ENCODE results near the gene KCNH4. TPM values are rescaled to one million over a fixed set of nuclear protein-coding genes. Genes with fewer than 3 reads are reported as not detected.

KCNH4 gene
- polyA plus RNA-seq, 1 donor from 2014 or later, result 0.56 TPM

- no peaks in the 10 kb centered on the region for H3F3A ChIP-seq (ENCODE audit: insufficient read depth, low read length, poor library complexity, severe bottlenecking)
- no peak overlapping the region for H3K4me3 ChIP-seq (ENCODE audit: low read length)
- H3K79me2 ChIP-seq (replicated peaks; ENCODE audit: insufficient read depth, low read length), result no peaks in the 10 kb centered on the region
- no peaks in the 10 kb centered on the region for H3K9me2 ChIP-seq (ENCODE audit: insufficient read depth, low read length)
- no peaks in the 10 kb centered on the region for H3K36me3 ChIP-seq (ENCODE audit: insufficient read depth, low read length)
- H3K27ac ChIP-seq (ENCODE audit: low read length), result no peak overlapping the region
- no peak overlapping the region for H2AFZ ChIP-seq (ENCODE audit: low read depth, low read length)
- no peaks in the 10 kb centered on the region for H3K9me3 ChIP-seq (ENCODE audit: low read length)
- no peaks in the 10 kb centered on the region for H3K27me3 ChIP-seq (ENCODE audit: insufficient read depth, low read depth, low read length)
- H3K4me2 ChIP-seq (ENCODE audit: low read length), result no peak overlapping the region
- TF ChIP-seq TAF1 (IDR thresholded peaks at IDR 0.05; ENCODE audit: low read depth), result no peak
- no peak for TF ChIP-seq REST (IDR thresholded peaks at IDR 0.05; ENCODE audit: borderline replicate concordance)
- no peak for TF ChIP-seq RAD21 (conservative IDR thresholded peaks at IDR 0.05)
- no peak for TF ChIP-seq EZH2 (IDR thresholded peaks at IDR 0.05; ENCODE audit: borderline replicate concordance, insufficient read depth, low read length, poor library complexity, severe bottlenecking)
- TF ChIP-seq CTCF (IDR thresholded peaks at IDR 0.05; ENCODE audit: poor library complexity, severe bottlenecking), result no peak
- no peak for TF ChIP-seq POLR2AphosphoS5 (IDR thresholded peaks at IDR 0.05)
- no peak for TF ChIP-seq SMC3 (conservative IDR thresholded peaks at IDR 0.05; ENCODE audit: poor library complexity)
- TF ChIP-seq MXI1 (conservative IDR thresholded peaks at IDR 0.05; ENCODE audit: poor library complexity, severe bottlenecking), result no peak
- no peak for TF ChIP-seq EP300 (conservative IDR thresholded peaks at IDR 0.05; ENCODE audit: poor library complexity, severe bottlenecking)
- H3K9ac ChIP-seq (ENCODE audit: low read length), result no peak overlapping the region
- H4K20me1 ChIP-seq (ENCODE audit: insufficient read depth), result no peaks in the 10 kb centered on the region
These were observed 50.5 kb downstream of the KCNH4 start for GRCh38 chr17:42130310-42130936.

GRCh38 chr17:42129109-42129837, 51.7 kb downstream of the KCNH4 start:
- Histone ChIP-seq H3K4me2 (ENCODE audit: low read length) (no peak overlapping the region), H3K9me3 (ENCODE audit: low read length) (no peaks in the 10 kb centered on the region), H3K27me3 (ENCODE audit: insufficient read depth, low read depth, low read length) (no peaks in the 10 kb centered on the region), H2AFZ (ENCODE audit: low read depth, low read length) (no peak overlapping the region), H3K4me3 (ENCODE audit: low read length) (no peak overlapping the region), H3K79me2 (replicated peaks; ENCODE audit: insufficient read depth, low read length) (no peaks in the 10 kb centered on the region), H3K27ac (ENCODE audit: low read length) (no peak overlapping the region), H3K9ac (ENCODE audit: low read length) (no peak overlapping the region), H3K9me2 (ENCODE audit: insufficient read depth, low read length) (no peaks in the 10 kb centered on the region), H3K36me3 (ENCODE audit: insufficient read depth, low read length) (no peaks in the 10 kb centered on the region), H4K20me1 (ENCODE audit: insufficient read depth) (no peaks in the 10 kb centered on the region), H3F3A (ENCODE audit: insufficient read depth, low read length, poor library complexity, severe bottlenecking) (no peaks in the 10 kb centered on the region)
- TF ChIP-seq CTCF (IDR thresholded peaks at IDR 0.05; ENCODE audit: poor library complexity, severe bottlenecking) (no peak), POLR2AphosphoS5 (IDR thresholded peaks at IDR 0.05) (no peak), REST (IDR thresholded peaks at IDR 0.05; ENCODE audit: borderline replicate concordance) (no peak), RAD21 (conservative IDR thresholded peaks at IDR 0.05) (no peak), EP300 (conservative IDR thresholded peaks at IDR 0.05; ENCODE audit: poor library complexity, severe bottlenecking) (no peak), MXI1 (conservative IDR thresholded peaks at IDR 0.05; ENCODE audit: poor library complexity, severe bottlenecking) (no peak), TAF1 (IDR thresholded peaks at IDR 0.05; ENCODE audit: low read depth) (no peak), EZH2 (IDR thresholded peaks at IDR 0.05; ENCODE audit: borderline replicate concordance, insufficient read depth, low read length, poor library complexity, severe bottlenecking) (no peak), SMC3 (conservative IDR thresholded peaks at IDR 0.05; ENCODE audit: poor library complexity) (no peak)

Measured in neural cell (in vitro differentiated cells).